ENCODE results near the gene SUSD6. TPM values are rescaled to one million over a fixed set of nuclear protein-coding genes. Genes with fewer than 3 reads are reported as not detected.
"Not testable (repeated sequence)": the region's sequence is repeated elsewhere in the genome, so short reads cannot be mapped to it uniquely, and the experiment has no call there.

The SUSD6 gene
- polyA plus RNA-seq, 1 donor from 2014 or later = 14.3 TPM

GRCh38 chr14:69687606-69688298, 76.4 kb downstream of the SUSD6 start:
- Mint-ChIP-seq H3K27me3 (no peaks in the 10 kb centered on the region), H3K27ac (no peak overlapping the region), H3K4me3 (peak overlapping the region in 1 of 4 donors; percentile 55), H3K36me3 (no peaks in the 10 kb centered on the region), H3K9me3 (no peaks in the 10 kb centered on the region), H3K4me1 (peaks cover 52 to 61% (median 54%) of the 10 kb centered on the region in 3 donors)

DNA sequence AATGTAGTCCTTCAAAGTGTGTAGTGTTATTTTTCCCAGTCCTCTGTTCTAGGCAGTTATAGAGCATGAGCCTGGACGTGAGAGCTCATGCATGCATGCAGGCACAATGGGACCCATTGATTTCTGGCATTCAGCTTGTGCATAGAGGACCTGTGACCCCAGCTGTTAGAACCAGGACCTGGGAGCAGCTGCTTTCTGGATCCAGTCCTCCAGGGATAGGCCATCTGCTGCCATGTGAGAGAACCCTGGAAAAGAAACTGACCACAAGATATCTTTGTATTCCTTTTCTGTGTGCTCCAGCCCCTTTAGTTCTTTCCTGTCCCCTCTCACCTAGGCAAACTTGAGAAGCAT, 76.9 kb downstream of the SUSD6 start:
- H3K9me3 Mint-ChIP-seq = no peaks in the 10 kb centered on the region

DNA sequence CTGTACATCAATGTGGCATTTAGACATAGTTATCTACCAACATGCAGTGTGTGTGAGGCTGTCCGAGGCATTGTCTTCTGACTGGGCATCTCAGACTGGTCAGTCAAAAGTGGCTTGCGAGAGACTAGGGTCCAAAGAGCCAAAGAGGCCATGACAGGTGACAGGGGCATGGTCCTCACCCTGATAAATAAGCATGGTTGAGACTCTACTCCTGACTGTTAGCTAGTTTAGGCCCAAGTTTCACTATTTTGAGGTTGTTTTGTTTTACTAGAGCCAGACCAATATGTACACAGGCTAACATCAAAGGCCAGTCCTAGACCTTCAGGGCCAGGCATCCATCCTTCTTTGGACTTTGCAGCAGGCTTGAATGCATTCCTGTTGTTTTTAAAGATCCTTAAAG, 78.6 kb downstream of the SUSD6 start:
- Mint-ChIP-seq H3K36me3 (no peaks in the 10 kb centered on the region), H3K4me3 (peak overlapping the region in 1 of 4 donors; percentile 10), H3K9me3 (no peaks in the 10 kb centered on the region), H3K27me3 (no peaks in the 10 kb centered on the region), H3K27ac (peak overlapping the region in 2 of 3 donors; percentile 55 to 56), H3K4me1 (peaks cover 51 to 61% (median 53%) of the 10 kb centered on the region in 3 donors)

More for the DNA sequence above, 76.9 kb downstream of the SUSD6 start:
- Mint-ChIP-seq H3K27me3 (no peaks in the 10 kb centered on the region), H3K4me1 (peaks cover 53 to 61% (median 54%) of the 10 kb centered on the region in 3 donors), H3K36me3 (no peaks in the 10 kb centered on the region), H3K27ac (peak overlapping the region in 1 of 3 donors; percentile 64), H3K4me3 (peak overlapping the region in 1 of 4 donors; percentile 55)

DNA sequence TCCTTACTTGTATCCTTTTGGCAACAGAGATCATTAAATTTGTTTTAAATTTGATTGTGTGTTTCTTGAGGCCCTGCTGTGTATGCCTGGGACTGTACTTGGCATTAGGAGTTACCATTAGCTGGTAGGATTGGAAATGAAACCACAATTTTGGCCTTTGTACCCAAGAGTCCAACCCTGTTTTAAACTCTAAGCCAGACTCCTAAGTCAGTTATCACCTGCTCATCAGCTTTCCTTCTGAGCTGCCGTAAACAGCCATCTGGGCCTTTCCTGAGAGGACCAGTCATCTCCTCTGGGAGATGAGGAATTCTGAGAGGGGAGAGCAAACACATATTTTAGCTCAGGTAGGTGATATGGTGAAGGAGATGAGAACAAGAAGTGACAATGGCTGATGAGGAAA, 81.2 kb downstream of the SUSD6 start:
- no peaks in the 10 kb centered on the region for H3K36me3 Mint-ChIP-seq
- H3K27me3 Mint-ChIP-seq = no peaks in the 10 kb centered on the region
- H3K9me3 Mint-ChIP-seq = no peaks in the 10 kb centered on the region
- peak overlapping the region; percentile 67 to 87 (median 74) for H3K27ac Mint-ChIP-seq
- H3K4me1 Mint-ChIP-seq = peaks cover 57 to 72% (median 62%) of the 10 kb centered on the region in 3 donors
- H3K4me3 Mint-ChIP-seq = peak overlapping the region in 1 of 4 donors; percentile 81

- H3K27me3 Mint-ChIP-seq = no peaks in the 10 kb centered on the region
- peaks cover 55 to 71% (median 63%) of the 10 kb centered on the region in 3 donors for H3K4me1 Mint-ChIP-seq
- H3K4me3 Mint-ChIP-seq = peak overlapping the region in 3 of 4 donors; percentile 34 to 81 (median 44)
- no peaks in the 10 kb centered on the region for H3K9me3 Mint-ChIP-seq
- no peaks in the 10 kb centered on the region for H3K36me3 Mint-ChIP-seq
- H3K27ac Mint-ChIP-seq = peak overlapping the region; percentile 28 to 74 (median 67)
These were observed 81.7 kb downstream of the SUSD6 start for GRCh38 chr14:69693145-69693544.

DNA sequence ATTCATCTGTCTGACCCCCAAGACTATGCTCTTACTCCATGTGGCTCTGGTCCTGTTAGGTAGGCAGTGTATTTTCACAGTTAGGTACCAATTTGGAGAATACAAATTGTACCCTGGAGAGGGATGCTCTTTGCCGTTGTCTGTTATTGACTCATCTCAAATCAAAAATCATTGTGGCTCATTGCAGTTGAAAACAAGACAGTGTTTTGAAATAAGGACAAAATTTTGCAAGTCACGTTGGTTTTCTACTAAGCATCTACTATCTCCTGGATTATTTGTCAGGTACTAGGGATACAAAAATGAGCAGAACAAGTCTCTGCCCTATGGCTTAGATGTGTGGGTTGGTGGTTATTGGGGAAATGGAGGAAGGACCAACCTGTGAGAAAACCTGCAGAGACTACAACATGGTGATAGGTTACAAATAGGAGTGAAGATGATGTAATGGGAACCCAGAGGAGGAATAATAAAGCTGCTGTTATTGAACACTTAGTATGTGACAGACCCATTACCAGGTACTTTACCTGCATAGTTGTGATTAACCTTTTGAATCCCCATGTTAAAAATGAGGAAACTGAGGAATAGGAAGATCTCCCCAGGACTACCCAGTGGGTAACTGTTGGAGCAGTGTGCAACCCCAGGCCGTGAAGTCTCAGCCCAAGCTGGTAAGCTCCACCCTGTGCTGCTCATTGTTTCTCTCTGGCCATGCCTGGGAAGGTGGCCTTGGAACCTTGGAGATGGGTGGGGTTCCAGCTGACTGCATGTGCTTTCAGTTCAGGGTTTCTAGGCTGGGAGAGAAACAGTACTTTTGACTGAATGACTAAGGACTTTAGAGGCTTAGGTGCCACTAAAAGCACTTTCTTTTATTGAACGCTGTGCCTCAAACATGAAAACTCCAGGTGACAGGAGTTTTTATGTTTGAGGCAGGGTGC, 82.7 kb downstream of the SUSD6 start:
- Mint-ChIP-seq H3K27ac (peak overlapping the region; percentile 67 to 92 (median 89)), H3K36me3 (no peaks in the 10 kb centered on the region), H3K4me1 (peaks cover 54 to 75% (median 70%) of the 10 kb centered on the region in 3 donors), H3K9me3 (no peaks in the 10 kb centered on the region), H3K4me3 (peak overlapping the region; percentile 1 to 58 (median 34)), H3K27me3 (no peaks in the 10 kb centered on the region)

GRCh38 chr14:69694730-69695281, 83.4 kb downstream of the SUSD6 start:
- H3K4me3 Mint-ChIP-seq = peak overlapping the region in 2 of 4 donors; percentile 42 to 49
- peak overlapping the region; percentile 67 to 92 (median 89) for H3K27ac Mint-ChIP-seq
- no peaks in the 10 kb centered on the region for H3K36me3 Mint-ChIP-seq
- H3K9me3 Mint-ChIP-seq = no peaks in the 10 kb centered on the region
- peaks cover 58 to 76% (median 74%) of the 10 kb centered on the region in 3 donors for H3K4me1 Mint-ChIP-seq
- no peaks in the 10 kb centered on the region for H3K27me3 Mint-ChIP-seq

DNA sequence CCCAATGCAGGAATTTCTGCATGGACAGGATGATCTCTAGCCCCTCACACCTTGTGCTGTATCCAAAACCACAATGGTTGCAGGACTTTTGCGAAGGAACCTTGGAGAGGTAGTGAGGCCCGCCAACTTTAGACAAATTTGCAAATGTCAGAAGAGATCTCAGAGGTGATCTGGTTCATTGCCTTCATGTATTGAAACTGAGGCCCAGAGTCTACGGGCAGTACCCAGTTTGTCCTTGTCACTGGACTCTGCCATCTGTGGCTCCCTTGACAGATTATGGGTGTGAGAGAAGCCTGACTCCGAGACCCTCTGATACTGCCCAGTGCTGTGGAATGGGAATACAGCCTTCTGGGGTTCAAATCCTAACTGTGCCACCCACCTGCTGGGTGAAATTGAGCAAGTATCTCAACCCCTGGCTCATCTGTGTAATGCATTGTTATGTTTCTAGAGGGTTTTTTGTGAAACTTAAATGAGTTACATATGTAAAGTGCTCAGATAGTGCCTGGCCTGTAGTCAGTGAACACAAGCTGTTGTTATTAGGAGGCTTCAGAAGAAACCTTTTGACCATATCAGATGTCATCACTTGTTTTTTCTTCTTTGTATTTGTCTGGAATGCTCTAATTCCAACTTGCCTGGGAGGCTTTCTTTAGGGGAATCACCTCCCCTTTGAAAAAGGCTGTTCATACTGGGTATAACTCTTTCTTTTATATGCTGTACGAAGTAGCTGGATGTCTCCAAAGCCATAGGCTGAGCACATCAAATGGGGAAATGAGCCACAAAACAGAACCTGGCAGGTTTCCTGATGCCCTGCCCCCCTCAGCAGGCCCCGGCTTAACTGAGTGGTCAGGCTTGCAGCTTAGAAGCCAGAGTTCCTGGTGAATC, 84.2 kb downstream of the SUSD6 start:
- no peaks in the 10 kb centered on the region for H3K27me3 Mint-ChIP-seq
- peaks cover 58 to 75% (median 71%) of the 10 kb centered on the region in 3 donors for H3K4me1 Mint-ChIP-seq
- peak overlapping the region in 3 of 4 donors; percentile 24 to 42 (median 24) for H3K4me3 Mint-ChIP-seq
- no peaks in the 10 kb centered on the region for H3K9me3 Mint-ChIP-seq
- H3K27ac Mint-ChIP-seq = peak overlapping the region; percentile 67 to 92 (median 89)
- no peaks in the 10 kb centered on the region for H3K36me3 Mint-ChIP-seq

GRCh38 chr14:69696204-69696527, 84.8 kb downstream of the SUSD6 start:
- Mint-ChIP-seq H3K36me3 (no peaks in the 10 kb centered on the region), H3K4me1 (peaks cover 58 to 81% (median 73%) of the 10 kb centered on the region in 3 donors), H3K4me3 (peak overlapping the region in 3 of 4 donors; percentile 24 to 42 (median 24)), H3K27ac (peak overlapping the region in 2 of 3 donors; percentile 51 to 67), H3K27me3 (no peaks in the 10 kb centered on the region), H3K9me3 (no peaks in the 10 kb centered on the region)

DNA sequence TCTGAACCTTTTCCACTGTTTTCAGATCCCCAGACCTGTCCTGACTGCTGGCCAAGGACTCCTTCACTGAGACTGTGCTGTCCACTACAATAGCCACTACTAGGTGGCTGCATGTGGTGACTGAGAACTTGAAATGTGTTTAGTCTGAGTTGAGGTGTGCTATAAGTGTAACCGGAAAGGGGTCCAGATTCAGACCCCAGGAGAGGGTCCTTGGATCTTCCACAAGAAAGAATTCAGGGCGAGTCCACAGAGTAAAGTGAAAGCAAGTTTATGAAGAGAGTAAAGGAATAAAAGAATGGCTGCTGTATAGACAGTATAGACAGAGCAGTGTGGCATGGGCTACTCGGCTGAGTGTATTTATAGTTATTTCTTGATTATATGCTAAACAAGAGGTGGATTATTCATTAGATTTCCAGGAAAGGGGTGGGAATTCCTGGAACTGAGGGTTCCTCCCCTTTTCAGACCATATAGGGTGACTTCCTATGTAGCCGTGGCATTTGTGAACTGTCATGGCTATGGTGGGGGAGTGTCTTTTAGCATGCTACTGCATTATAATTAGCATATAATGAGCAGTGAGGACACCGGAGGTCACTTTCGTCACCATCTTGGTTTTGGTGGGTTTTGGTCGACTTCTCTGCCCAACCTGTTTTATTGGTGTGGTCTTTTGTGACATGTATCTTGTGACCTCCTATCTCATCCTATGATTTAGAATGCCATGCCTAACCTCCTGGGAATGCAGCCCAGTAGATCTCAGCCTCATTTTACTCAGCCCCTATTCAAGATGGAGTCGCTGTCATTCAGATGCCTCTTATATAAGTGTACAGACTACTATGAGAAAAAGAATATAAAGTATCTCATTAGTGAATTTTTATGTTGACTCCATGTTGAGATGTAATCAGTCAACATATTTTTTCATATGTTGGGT, 85.5 kb downstream of the SUSD6 start:
- Mint-ChIP-seq H3K4me1 (peaks cover 61 to 81% (median 79%) of the 10 kb centered on the region in 3 donors), H3K27ac (peak overlapping the region in 2 of 3 donors; percentile 8 to 51), H3K9me3 (no peaks in the 10 kb centered on the region), H3K27me3 (no peaks in the 10 kb centered on the region), H3K36me3 (no peaks in the 10 kb centered on the region), H3K4me3 (peak overlapping the region in 2 of 4 donors; percentile 10 to 39)

DNA sequence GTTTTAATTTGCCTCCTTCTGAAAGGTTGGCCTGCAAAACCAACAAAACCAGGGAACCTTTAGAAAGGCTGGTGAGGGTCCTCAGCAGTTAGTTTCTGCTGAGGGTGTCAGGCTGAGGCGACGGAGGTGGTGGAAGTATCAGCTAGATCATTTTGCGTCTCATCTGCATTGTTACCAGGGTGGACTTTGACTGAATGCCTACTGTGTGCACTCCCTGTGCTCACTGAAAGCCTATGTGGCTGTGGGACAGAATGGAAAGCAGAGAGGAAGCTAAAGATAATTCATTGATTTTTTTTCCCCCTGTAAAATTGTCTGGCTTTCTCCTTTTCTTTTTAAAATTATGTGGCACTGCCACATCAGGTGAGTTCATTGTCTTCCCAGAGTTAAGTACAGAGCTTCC, 87.2 kb downstream of the SUSD6 start:
- peak overlapping the region in 1 of 3 donors; percentile 51 for H3K27ac Mint-ChIP-seq
- H3K4me3 Mint-ChIP-seq = no peak overlapping the region
- peaks cover 63 to 79% (median 78%) of the 10 kb centered on the region in 3 donors for H3K4me1 Mint-ChIP-seq
- no peaks in the 10 kb centered on the region for H3K9me3 Mint-ChIP-seq
- H3K27me3 Mint-ChIP-seq = no peaks in the 10 kb centered on the region
- H3K36me3 Mint-ChIP-seq = no peaks in the 10 kb centered on the region

GRCh38 chr14:69699243-69699642, 87.8 kb downstream of the SUSD6 start:
- not testable (repeated sequence) for H3K36me3 Mint-ChIP-seq, H3K9me3 Mint-ChIP-seq, H3K27me3 Mint-ChIP-seq, H3K27ac Mint-ChIP-seq
- peak overlapping the region in 1 of 4 donors; percentile 33 for H3K4me3 Mint-ChIP-seq
- peaks cover 64 to 79% (median 76%) of the 10 kb centered on the region in 3 donors for H3K4me1 Mint-ChIP-seq

- Mint-ChIP-seq H3K4me3 (peak overlapping the region in 1 of 4 donors; percentile 10), H3K9me3 (no peaks in the 10 kb centered on the region), H3K4me1 (peaks cover 58 to 73% (median 70%) of the 10 kb centered on the region in 3 donors), H3K27ac (no peak overlapping the region), H3K27me3 (no peaks in the 10 kb centered on the region), H3K36me3 (peaks cover 2% of the 10 kb centered on the region)
These were observed 88.4 kb downstream of the SUSD6 start for GRCh38 chr14:69699748-69700303.

All from IgD-negative memory B cell (primary cell).